A673 (cell line): ENCODE measurements around the gene KISS1R. TPM values are rescaled to one million over a fixed set of nuclear protein-coding genes. Genes with fewer than 3 reads are reported as not detected.

Experiments used
- BruUV-seq: library from RNA; stranded (reverse); fragments of 400-500 nt; replicated peaks from 2 replicates; lab custom pipeline; 2021; lab: Mats Ljungman, UMichigan
- CTCF ChIA-PET: fragments of 300-600 bp; sonication (Branson Sonifier 250); formaldehyde crosslinking; loops from one replicate; lab custom pipeline; 2022; ENCODE audit warnings: antibody characterized with exemption; lab: Charles Lee
- POLR2A ChIA-PET: fragments of 300-600 bp; sonication (Branson Sonifier 250); formaldehyde crosslinking; loops from one replicate; lab custom pipeline; 2022; ENCODE audit warnings: antibody characterized with exemption; ENCODE audit not compliant: low non-redundant PET; lab: Charles Lee
- DNase-seq: peaks from one replicate; pipeline ENCODE4 v3.0.0-alpha.2; 2015; ENCODE audit warnings: low spot score
- H3K27ac ChIP-seq: fragments of 200-600 bp; sonication (generic); 2 replicates; pipeline ENCODE4 v1.5.1; 2016; ENCODE audit warnings: mixed run types, low read depth, mild to moderate bottlenecking, mixed read lengths, antibody characterized with exemption, low read length; ENCODE audit not compliant: poor library complexity, severe bottlenecking
- H3K27me3 ChIP-seq: fragments of 200-600 bp; sonication (generic); replicated peaks from 2 replicates; pipeline ENCODE4 v1.6.1; 2017; ENCODE audit warnings: mixed run types, low read depth, mild to moderate bottlenecking, mixed read lengths, antibody characterized with exemption, low read length; ENCODE audit not compliant: insufficient read depth, poor library complexity
- H3K36me3 ChIP-seq: fragments of 200-600 bp; sonication (generic); 2 replicates; pipeline ENCODE4 v1.6.1; 2016; ENCODE audit warnings: mixed run types, mild to moderate bottlenecking, mixed read lengths, antibody characterized with exemption, low read length; ENCODE audit not compliant: insufficient read depth, poor library complexity, severe bottlenecking
- H3K4me1 ChIP-seq: fragments of 200-600 bp; sonication (generic); 2 replicates; pipeline ENCODE4 v1.6.1; 2017; ENCODE audit warnings: mixed run types, mild to moderate bottlenecking, mixed read lengths, antibody characterized with exemption, low read length; ENCODE audit not compliant: insufficient read depth, poor library complexity, severe bottlenecking
- H3K4me3 ChIP-seq: fragments of 200-600 bp; sonication (generic); 2 replicates; pipeline ENCODE4 v1.5.1; 2016; ENCODE audit warnings: low read depth, mixed run types, mild to moderate bottlenecking, mixed read lengths, low read length; ENCODE audit not compliant: poor library complexity, severe bottlenecking
- H3K9me3 ChIP-seq: fragments of 200-600 bp; sonication (generic); 2 replicates; pipeline ENCODE4 v1.6.1; 2016; ENCODE audit warnings: mixed run types, low read depth, mild to moderate bottlenecking, mixed read lengths, antibody characterized with exemption, low read length; ENCODE audit not compliant: poor library complexity, severe bottlenecking
- EZH2 ChIP-seq: fragments of 200-600 bp; sonication (generic); IDR thresholded peaks from 2 replicates; pipeline ENCODE4 v1.6.1; 2017; ENCODE audit warnings: borderline replicate concordance, low read depth, mild to moderate bottlenecking, mixed read lengths, antibody characterized with exemption, low read length; ENCODE audit not compliant: poor library complexity, severe bottlenecking
- intact Hi-C: fragments of 100-400 bp; cut with micrococcal nuclease; formaldehyde crosslinking; loops from one replicate; pipeline ENCODE4 v1.10.0; 2022; ENCODE audit not compliant: unreplicated experiment
- total RNA-seq: library from RNA; stranded (reverse); gene quantifications from 2 replicates; pipeline ENCODE4 v1.2.3, GENCODE V29; 2021
- TF ChIP-seq, protein P1 (sequence below): fragments of 300-800, 200-600 bp; sonication (generic); conservative IDR thresholded peaks from 2 replicates; pipeline ENCODE4 v1.5.1; 2017; ENCODE audit warnings: low read depth, mild to moderate bottlenecking, antibody characterized with exemption, low read length, moderate library complexity, mixed read lengths

Gene KISS1R
- total RNA-seq, 1 experiment from 2014 or later, result not detected

DNA sequence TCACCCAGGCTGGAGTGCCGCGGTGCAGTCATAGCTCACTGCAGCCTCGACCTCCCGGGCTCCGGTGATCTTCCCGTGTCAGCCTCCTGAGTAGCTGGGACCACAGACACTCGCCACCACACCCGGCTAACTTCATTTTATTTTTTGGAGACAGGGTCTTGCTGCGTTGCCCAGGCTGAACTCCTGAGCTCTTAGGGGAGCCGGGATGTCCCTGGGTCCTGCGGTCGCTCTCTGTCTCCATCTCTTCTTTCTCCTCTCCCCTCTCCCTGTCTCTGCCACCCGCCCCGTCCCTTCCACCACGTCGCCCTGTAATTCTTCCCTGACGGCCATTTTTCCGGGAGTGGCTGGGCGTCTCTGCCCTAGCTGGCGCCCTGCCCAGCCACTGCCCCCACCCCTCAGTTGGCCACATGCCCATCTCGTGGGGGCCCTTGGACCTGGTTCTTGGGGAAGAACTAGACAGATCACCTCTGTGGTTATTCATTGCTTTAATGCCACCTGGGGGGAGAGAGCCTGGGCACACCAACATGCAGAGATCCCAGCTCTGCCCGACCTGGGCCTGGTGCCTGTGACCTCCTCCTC, 27.6 kb downstream of the KISS1R start:
- BruUV-seq, result no TSS peak
- ChIA-PET CTCF (no interaction called here), POLR2A (interaction anchor here (0.6 kb wide), 1 partner anchor 293 kb away, joined by 9 read pairs; no protein-coding TSS in a partner anchor)
- Histone ChIP-seq H3K9me3 (no peaks in the 10 kb centered on the region), H3K4me1 (peaks cover 14% of the 10 kb centered on the region), H3K27ac (no peak overlapping the region), H3K27me3 (no peaks in the 10 kb centered on the region), H3K4me3 (no peak overlapping the region), H3K36me3 (no peaks in the 10 kb centered on the region)
- TF ChIP-seq, protein P1, sequence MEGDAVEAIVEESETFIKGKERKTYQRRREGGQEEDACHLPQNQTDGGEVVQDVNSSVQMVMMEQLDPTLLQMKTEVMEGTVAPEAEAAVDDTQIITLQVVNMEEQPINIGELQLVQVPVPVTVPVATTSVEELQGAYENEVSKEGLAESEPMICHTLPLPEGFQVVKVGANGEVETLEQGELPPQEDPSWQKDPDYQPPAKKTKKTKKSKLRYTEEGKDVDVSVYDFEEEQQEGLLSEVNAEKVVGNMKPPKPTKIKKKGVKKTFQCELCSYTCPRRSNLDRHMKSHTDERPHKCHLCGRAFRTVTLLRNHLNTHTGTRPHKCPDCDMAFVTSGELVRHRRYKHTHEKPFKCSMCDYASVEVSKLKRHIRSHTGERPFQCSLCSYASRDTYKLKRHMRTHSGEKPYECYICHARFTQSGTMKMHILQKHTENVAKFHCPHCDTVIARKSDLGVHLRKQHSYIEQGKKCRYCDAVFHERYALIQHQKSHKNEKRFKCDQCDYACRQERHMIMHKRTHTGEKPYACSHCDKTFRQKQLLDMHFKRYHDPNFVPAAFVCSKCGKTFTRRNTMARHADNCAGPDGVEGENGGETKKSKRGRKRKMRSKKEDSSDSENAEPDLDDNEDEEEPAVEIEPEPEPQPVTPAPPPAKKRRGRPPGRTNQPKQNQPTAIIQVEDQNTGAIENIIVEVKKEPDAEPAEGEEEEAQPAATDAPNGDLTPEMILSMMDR, result no peak
- no peak for TF ChIP-seq EZH2
- no peak for DNase-seq
- intact Hi-C loops, result no loop called here

DNA sequence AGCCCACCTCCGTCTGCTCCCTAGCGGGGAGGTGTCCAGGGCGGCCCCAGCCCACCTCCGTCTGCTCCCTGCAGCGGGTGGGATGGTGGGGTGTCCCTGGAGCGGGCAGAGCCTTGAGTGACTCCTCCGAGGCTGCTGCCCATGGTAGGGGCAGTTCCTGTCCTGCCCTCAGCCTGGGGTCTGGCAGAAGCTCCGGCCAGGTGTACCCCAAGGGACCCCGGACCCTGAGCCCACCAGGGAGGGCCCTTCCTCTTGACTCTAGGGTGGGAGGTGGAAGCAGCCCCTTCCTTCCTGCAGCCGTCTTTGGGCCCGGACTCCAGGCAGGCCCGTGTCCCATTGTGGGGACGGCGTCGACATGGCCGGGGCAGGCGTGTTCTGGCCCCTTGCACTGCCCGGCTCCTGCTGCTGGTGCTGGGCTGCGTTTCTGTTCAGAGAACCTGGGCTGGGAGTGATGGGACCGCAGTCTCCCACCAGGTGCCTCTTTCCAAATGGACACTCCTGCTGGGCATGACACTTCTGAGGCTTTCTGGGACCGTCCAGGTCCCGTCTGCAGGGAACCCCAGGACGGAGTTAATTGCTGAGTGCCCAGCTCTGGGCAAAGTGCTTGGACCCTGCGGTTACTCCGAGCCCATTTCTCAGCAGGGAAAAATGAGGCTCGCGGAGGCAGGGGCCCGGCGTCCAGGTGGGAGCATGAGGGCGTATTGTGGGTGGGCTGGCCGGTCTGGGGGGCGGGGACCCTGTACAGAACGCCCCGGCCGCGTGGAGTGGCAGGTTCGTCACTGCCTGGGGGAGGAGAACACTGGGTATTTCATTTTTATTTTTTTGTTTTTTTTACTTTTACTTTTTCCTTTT, 28.5 kb downstream of the KISS1R start:
- Histone ChIP-seq H3K27me3 (no peaks in the 10 kb centered on the region), H3K27ac (no peak overlapping the region), H3K4me1 (peaks cover 10% of the 10 kb centered on the region), H3K9me3 (no peaks in the 10 kb centered on the region), H3K4me3 (no peak overlapping the region), H3K36me3 (no peaks in the 10 kb centered on the region)
- no peak for DNase-seq
- POLR2A ChIA-PET, result no interaction called here
- no TSS peak for BruUV-seq
- intact Hi-C loops, result no loop called here
- CTCF ChIA-PET, result no interaction called here
- TF ChIP-seq EZH2, result no peak
- TF ChIP-seq, protein P1, result no peak

DNA sequence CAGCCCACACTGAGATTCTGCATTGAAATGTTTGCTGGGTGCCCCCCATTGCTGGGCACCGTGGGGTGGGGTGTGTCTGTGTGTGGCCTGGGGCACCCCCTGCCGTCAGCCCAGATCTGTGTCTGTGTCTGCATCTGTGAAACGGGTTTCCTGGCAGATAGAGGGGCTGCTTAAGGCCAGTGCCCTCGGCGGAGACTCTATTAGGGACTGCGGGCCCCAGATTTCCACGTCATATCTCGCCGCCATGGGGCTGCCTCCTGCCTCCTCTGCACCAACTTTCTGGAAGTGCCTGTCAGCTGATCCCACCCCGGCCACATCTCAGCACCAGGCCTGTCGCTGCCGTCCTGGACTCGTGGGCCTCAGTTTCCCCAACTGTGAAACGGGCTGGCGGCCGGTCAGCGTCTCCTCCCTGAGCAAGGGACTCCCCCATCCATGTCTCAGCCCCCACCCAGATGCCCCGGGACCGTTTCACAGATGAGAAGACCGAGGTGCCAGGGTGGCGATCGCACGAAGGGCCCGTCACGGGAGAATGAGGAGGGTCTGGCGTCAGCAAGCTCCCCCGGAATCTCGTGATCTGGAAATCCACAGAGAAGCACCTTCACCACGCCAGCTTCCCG, 30.1 kb downstream of the KISS1R start:
- Histone ChIP-seq H3K27me3 (no peaks in the 10 kb centered on the region), H3K9me3 (no peaks in the 10 kb centered on the region), H3K4me3 (no peak overlapping the region), H3K36me3 (no peaks in the 10 kb centered on the region), H3K4me1 (no peaks in the 10 kb centered on the region), H3K27ac (no peak overlapping the region)
- no peak for DNase-seq
- ChIA-PET CTCF (no interaction called here), POLR2A (no interaction called here)
- intact Hi-C loops, result no loop called here
- BruUV-seq, result no TSS peak
- TF ChIP-seq, protein P1, result no peak
- no peak for TF ChIP-seq EZH2
